Esophagus mucosa (tissue), 1 donor: ENCODE measurements around the gene TMEM82. TPM values are rescaled to one million over a fixed set of nuclear protein-coding genes. Genes with fewer than 3 reads are reported as not detected.

Experiments used
- ATAC-seq: fragments of 200-7000 bp; cut with Tn5 transposase; one replicate; pipeline ENCODE4 v1.9.1; 2020
- total RNA-seq: library from RNA; stranded (reverse); gene quantifications from one replicate; pipeline ENCODE4 v1.2.4, GENCODE V29; 2023
- donor health status: DM: yes; HTN: yes; CAD: no.

Gene TMEM82
- total RNA-seq, 1 donor from 2014 or later, result not detected

- no peak for ATAC-seq
Measured at GRCh38 chr1:15722411-15722810, 19.9 kb upstream of the TMEM82 start.

GRCh38 chr1:15722836-15723532 lies 19.3 kb upstream of the TMEM82 start:
- no peak for ATAC-seq

- no peak for ATAC-seq
Measured at GRCh38 chr1:15723631-15724246, 18.6 kb upstream of the TMEM82 start.

GRCh38 chr1:15724949-15725880 lies 17.1 kb upstream of the TMEM82 start:
- no peak for ATAC-seq

GRCh38 chr1:15726508-15726907 lies 15.8 kb upstream of the TMEM82 start:
- no peak for ATAC-seq

- ATAC-seq, result no peak
Measured at GRCh38 chr1:15727021-15727420, 15.3 kb upstream of the TMEM82 start.

- no peak for ATAC-seq
Measured at GRCh38 chr1:15727424-15727823, 14.9 kb upstream of the TMEM82 start.

GRCh38 chr1:15727866-15728534 lies 14.3 kb upstream of the TMEM82 start:
- ATAC-seq, result no peak

GRCh38 chr1:15728937-15729657 lies 13.2 kb upstream of the TMEM82 start:
- ATAC-seq, result no peak

GRCh38 chr1:15730423-15730822 lies 11.9 kb upstream of the TMEM82 start:
- no peak for ATAC-seq

- ATAC-seq, result no peak
Measured at GRCh38 chr1:15730936-15731335, 11.4 kb upstream of the TMEM82 start.

- ATAC-seq, result no peak
Measured at GRCh38 chr1:15731735-15732685, 10.3 kb upstream of the TMEM82 start.

- no peak for ATAC-seq
Measured at GRCh38 chr1:15732686-15733081, 9.6 kb upstream of the TMEM82 start.

GRCh38 chr1:15733218-15733725 lies 9.0 kb upstream of the TMEM82 start:
- no peak for ATAC-seq

GRCh38 chr1:15733726-15734226 lies 8.5 kb upstream of the TMEM82 start:
- ATAC-seq, result no peak

GRCh38 chr1:15734296-15734695 lies 8.0 kb upstream of the TMEM82 start:
- no peak for ATAC-seq

- no peak for ATAC-seq
Measured at GRCh38 chr1:15734901-15735300, 7.4 kb upstream of the TMEM82 start.

GRCh38 chr1:15735304-15736037 lies 6.8 kb upstream of the TMEM82 start:
- peak; percentile 24 for ATAC-seq

GRCh38 chr1:15736038-15736891 lies 6.0 kb upstream of the TMEM82 start, which contains the start of gene SLC25A34:
Gene SLC25A34 (plus strand): TSS chr1:15736258. CDS start chr1:15736486, 228 bp downstream.
- ATAC-seq, result peak; percentile 59
